Left lobe of liver (tissue), 2 donors: Measurements from ENCODE around the gene TEX9. TPM values are rescaled to one million over a fixed set of nuclear protein-coding genes. Genes with fewer than 3 reads are reported as not detected.

Experiments used
- ATAC-seq: fragments of 200-7000 bp; cut with Tn5 transposase; one replicate; pipeline ENCODE4 v1.9.1; 2020; ENCODE audit warnings: mild to moderate bottlenecking, moderate library complexity
- DNase-seq: peaks from one replicate; pipeline ENCODE4 v3.0.0-alpha.2; 2020; ENCODE audit warnings: low spot score
- total RNA-seq: library from RNA; stranded (reverse); gene quantifications from one replicate; pipeline ENCODE4 v1.2.1, GENCODE V29; 2021
- donor health status: DM: no; HTN: no; CAD: no; lungs with moderate emphysema.
- donor health status: DM: no; HTN: yes; CAD: no.

TEX9 gene
- total RNA-seq, 1 donor from 2014 or later: 0.81 TPM

GRCh38 chr15:56440214-56440770 lies 75.1 kb downstream of the TEX9 start:
- DNase-seq (no peak), ATAC-seq (no peak)

GRCh38 chr15:56442354-56442753 lies 77.1 kb downstream of the TEX9 start:
- ATAC-seq: no peak

DNA sequence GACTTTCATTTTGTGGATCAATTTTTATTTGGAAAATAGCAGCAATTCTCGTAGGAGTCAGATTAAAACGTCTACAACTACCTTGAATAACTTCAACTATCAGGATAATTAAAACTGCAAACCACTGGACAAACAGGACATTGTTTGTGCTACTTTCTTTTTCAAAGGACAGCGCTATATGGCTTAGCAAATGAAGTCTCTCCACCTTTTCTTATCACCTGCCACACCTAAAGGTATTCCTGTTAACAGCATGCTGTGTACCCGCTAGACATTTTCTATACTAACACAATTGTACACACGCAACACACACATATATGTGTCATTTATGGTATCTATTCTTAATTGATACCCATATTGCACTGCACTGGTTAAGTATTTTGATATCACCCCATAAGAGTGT lies 80.5 kb downstream of the TEX9 start:
- ATAC-seq (no peak), DNase-seq (no peak)

More at GRCh38 chr15:56442354-56442753, 77.1 kb downstream of the TEX9 start:
- DNase-seq: no peak

DNA sequence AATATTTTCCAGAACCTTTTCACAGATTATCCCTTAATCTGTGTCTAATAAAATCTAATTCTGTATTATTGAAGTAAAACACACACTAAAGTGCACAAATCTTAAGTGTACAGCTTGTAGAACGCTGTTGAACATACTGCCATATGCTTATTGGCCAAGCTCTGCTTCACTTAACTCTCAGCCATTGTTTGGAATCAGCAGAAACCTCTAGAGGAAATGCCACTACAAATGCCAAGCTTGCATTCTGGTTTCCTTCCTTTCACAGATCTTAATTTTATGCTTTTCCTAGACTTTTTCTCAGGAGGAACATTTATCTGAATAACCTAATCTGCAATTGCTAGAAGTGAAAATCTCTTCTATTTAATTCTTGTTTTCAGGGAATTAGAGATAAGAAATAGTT lies 89.6 kb downstream of the TEX9 start:
- DNase-seq (no peak), ATAC-seq (peak; percentile 31)

DNA sequence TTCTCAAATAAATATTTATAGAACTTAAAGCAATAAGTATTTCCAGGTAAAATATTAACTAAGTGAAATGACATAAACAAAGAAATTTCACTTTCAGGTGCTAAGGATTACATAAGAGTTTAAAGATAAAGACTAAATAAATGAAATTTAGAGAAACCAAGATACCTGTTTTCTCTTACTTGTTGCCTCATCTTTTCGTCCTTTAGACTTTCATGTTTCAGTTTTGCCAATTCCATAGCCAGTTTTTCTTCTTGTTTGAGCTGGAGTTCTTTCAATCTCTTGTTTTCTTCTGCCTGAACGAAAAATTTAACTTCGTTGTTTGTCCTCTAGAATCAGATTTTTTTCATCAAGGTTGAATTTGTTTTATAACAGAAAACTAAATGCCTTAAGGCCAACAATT lies 91.0 kb downstream of the TEX9 start:
- DNase-seq: no peak
- ATAC-seq: peak; percentile 59

GRCh38 chr15:56459096-56459495 lies 93.9 kb downstream of the TEX9 start:
- ATAC-seq: no peak

DNA sequence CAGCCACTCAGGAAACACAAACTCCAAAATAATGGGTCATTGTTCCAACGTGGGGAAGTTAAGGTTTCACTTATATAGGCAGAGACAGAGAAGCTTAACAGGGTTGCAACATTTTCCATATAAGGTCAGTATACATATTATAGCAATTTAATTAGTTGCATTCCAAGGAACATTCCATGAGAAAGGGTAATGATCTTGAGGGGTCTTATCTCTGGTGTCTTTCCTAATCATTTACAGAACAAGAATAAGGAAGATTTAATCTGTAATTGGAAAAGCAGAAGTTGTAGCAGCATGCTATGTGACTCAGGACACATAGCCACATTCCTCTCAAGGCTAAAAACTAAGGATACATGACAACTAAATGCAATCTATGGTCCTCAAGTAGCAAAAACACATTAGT lies 94.8 kb downstream of the TEX9 start:
- ATAC-seq (no peak), DNase-seq (no peak)

More at GRCh38 chr15:56459096-56459495, 93.9 kb downstream of the TEX9 start:
- no peak for DNase-seq

DNA sequence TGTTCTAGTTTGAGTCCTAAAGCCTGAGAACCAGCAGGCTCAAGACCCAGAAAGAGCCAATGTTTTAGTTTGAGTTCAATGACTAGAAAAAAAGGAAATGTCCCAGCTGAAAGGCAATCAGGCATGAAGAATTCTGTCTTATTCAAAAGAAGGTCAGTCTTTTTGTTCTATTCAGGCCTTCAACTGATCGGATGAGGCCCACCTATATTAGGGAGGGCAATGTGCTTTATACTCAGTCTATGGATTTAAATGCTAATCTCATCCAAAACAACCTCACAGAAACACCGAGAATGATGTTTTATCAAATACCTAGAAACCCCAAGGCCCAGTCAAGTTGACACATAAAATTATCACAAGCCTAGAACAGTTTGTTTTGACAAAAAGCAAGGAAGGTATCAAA lies 95.7 kb downstream of the TEX9 start:
- DNase-seq (no peak), ATAC-seq (no peak)

GRCh38 chr15:56464893-56465520 lies 99.8 kb downstream of the TEX9 start, which contains the start of gene MNS1:
TSS of gene MNS1 (minus strand) at chr15:56465137. CDS start at chr15:56464972, 165 bp downstream.
- ATAC-seq (peak; percentile 98), DNase-seq (peak; percentile 91)

- DNase-seq: no peak
- ATAC-seq: no peak
Observed at GRCh38 chr15:56467616-56468015, 102.4 kb downstream of the TEX9 start.

DNA sequence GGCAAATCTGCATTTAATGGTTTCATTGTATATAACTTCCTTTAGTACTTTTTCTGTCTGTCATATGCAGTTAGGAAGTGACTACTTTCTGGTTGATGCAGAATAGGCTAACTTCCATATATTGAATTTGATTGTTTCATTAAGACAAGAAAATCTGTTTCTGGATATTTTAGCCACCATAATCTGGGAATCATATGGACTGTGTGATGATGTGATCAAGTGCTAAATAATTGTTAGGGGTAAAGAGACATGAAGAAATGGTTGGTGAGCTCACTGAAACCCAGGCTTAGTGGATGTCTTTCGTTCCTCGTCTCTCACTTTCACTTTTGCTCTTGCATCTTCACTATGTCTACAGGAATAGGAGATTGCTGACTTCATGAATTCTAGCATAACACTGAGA lies 103.2 kb downstream of the TEX9 start:
- DNase-seq: no peak
- peak; percentile 52 for ATAC-seq

DNA sequence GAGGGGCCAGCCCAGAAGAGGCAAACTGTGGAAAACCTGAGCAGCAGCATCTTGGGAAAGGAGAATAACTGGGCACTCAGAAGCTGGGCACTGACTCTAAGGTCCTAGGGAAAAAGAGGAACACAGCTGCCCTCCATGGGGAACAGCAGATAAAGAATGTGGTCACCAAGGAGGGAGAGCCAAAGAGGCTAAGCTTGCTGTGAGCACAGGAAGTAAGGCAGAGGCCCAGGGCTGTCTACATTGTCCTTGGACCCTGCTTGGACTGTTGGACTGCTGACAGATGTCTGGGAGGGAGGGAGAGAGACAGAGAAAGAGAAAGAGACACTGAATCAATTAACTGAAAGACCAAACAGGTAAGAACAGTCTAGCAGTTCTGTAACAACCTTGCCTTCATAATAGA lies 104.3 kb downstream of the TEX9 start:
- ATAC-seq: no peak
- no peak for DNase-seq

GRCh38 chr15:56471440-56472069 lies 106.3 kb downstream of the TEX9 start:
- DNase-seq: no peak
- no peak for ATAC-seq

GRCh38 chr15:56472278-56472677 lies 107.1 kb downstream of the TEX9 start:
- DNase-seq (no peak), ATAC-seq (no peak)

- no peak for ATAC-seq
- DNase-seq: no peak
Observed at GRCh38 chr15:56473017-56473416, 107.8 kb downstream of the TEX9 start.

DNA sequence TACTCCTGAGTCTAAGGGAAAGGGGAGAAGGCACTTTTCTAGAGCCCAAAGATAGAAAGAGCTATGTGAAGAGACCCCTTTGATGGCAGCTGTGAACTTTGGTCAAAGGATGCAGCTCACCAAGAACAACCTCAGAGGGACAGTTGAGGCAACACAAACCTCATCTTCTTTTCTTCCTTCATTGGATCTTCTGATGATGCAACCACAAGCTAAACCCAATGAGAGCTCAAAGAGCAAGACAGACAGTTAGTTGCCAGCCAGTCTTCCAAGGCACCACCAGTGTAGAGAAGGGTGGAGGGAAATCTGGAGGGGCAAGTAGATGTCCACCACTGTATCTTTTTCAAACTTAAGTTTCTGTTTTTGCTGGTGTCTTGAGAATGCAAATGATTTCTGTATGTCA lies 110.1 kb downstream of the TEX9 start:
- no peak for ATAC-seq

More for the DNA sequence above, 110.1 kb downstream of the TEX9 start:
- no peak for DNase-seq

Other genes starting within 250 kb of the TEX9 start
- 5.5 TPM for gene RFX7, start 121.5 kb upstream of the TEX9 start, total RNA-seq
- gene MNS1, start 99.7 kb downstream of the TEX9 start, total RNA-seq: 0.20 TPM